HG03060 (cell line): Measurements from ENCODE around the gene ZMYM4.

ENCODE experiments used
- ATAC-seq: cut with Tn5 transposase; IDR thresholded peaks from one replicate; pipeline ENCODE4 v1.9.1; 2021; ENCODE audit warnings: low read depth, moderate number of reproducible peaks; ENCODE audit not compliant: unreplicated experiment

The ZMYM4 gene

GRCh38 chr1:35270836-35271235 lies 2.3 kb downstream of the ZMYM4 start:
- no peak for ATAC-seq

- ATAC-seq: no peak
These were observed 5.7 kb downstream of the ZMYM4 start for GRCh38 chr1:35274197-35274596.

DNA sequence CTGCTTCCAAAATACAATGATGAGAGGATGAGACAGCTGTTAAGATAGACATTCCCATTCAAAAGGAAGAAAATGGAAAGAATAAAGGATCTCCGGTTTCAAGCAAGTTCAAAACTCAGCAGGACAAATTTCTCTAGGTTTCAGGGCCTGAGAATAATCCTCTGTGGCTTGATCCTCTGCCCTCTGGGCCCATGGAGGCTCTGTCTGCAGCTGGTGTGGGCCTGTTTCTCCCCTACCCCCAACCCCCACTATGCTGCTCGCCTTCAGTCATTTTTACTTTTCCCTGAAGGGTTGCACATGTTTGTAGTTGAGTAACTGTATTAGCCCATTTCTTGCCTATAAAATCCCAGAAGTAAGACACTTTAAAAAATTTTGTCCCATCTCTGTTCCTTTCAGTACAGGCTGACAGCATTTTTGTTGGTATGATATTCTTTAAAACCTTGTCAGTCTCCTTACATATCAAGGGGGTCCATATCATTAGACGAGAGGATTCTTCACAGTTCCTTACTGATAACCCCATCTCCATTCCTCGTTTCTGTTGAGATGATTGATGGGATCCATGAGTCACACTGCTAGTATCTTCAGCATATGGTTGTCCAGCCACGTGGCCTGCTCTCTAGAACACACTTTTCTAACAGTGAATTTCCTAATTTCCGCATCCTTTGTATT lies 10.5 kb downstream of the ZMYM4 start:
- no peak for ATAC-seq

GRCh38 chr1:35279555-35279904 lies 11.0 kb downstream of the ZMYM4 start:
- no peak for ATAC-seq

DNA sequence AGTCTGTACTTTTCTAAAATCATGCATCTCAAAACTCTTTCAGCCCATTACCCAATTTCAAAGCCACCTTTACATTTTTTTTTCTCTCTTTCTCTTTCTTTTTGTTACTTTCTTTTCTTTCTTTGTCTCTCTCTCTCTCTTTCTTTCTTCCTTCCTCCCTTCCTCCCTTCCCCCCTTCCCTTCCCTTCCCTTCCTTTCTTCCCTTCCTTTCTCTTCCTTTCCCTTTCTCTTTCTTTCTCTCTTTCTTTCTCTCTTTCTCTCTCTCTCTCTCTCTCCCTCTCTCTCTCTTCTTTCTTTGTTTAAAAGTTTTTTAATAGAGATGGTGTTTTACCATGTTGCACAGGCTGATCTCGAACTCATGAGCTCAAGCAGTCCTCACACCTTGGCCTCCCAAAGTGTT lies 11.5 kb downstream of the ZMYM4 start:
- no peak for ATAC-seq

DNA sequence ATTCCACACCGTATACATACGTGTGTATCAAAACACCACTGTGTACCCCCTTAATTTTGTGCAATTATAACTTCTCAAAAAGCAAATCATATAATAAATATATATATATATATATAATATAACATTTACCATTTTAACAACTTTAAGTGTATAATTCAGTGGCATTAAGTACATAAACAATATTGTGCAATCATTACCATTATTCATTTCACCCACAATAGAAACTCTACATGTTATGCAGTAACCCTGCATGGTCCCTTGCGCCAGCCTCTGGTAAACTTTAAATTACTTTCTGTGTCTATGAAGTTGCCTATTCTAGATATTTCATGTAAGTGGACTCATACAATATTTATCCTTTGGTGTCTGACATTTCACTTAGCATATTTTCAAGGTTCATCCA lies 13.1 kb downstream of the ZMYM4 start:
- ATAC-seq: no peak

- no peak for ATAC-seq
These were observed 13.7 kb downstream of the ZMYM4 start for GRCh38 chr1:35282172-35282571.

DNA sequence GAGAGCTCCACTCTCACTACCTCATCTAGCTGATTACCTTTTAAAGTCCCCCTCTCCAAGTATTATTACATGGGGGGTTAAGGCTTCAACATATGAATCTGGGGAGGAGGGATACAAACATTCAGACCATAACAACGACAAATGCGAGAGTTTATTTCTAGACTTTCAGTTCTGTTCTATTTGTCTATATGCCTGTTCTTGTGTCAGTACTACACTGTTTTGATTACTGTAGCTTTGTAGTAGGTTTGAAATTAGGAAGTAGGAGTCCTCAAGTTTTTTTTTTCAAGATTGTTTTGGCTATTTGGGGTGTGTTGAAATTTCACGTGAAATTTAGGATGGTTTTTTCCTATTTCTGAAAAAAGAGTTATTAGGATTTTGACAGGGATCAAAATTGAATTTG lies 16.3 kb downstream of the ZMYM4 start:
- ATAC-seq: no peak

DNA sequence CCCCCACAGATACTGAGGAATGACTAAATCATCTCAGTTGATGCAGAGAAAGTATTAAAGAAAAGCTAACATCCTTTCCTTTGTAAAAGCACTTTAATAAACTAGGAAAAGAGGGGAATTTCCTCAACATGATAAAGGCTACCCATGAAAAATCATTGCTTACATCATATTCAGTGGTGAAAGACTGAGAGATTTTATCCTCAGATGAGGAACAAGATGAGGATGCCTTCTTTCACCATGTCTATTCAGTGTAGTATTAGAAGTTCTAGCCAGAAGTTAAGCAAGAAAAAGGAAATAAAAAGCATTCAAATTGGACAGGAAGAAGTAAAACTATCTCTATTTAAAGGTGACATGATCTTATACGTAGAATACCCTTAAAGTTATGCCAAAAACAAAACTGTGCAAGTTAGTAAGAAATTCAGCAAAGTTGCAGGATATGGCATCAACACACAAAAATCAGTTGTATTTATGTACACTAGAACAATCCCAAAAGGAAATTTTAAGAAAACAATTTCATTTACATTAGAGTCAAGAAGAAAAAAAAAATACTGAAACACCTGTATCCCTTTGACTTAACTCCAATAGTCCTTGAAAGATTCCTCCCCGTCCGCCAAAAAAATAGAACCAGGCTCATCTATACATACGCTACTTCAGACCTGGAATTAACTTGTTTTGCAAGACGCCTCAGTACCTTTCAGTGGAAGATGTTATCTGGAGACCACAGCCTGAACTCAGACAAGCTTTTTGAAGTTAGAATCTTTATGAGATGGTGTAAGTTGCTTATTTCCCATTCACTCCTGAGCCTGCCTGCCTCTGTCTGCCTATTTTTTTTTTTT lies 17.5 kb downstream of the ZMYM4 start:
- ATAC-seq: no peak

GRCh38 chr1:35287807-35288640 lies 19.5 kb downstream of the ZMYM4 start:
- no peak for ATAC-seq

- ATAC-seq: no peak
These were observed 20.3 kb downstream of the ZMYM4 start for GRCh38 chr1:35288761-35289160.

DNA sequence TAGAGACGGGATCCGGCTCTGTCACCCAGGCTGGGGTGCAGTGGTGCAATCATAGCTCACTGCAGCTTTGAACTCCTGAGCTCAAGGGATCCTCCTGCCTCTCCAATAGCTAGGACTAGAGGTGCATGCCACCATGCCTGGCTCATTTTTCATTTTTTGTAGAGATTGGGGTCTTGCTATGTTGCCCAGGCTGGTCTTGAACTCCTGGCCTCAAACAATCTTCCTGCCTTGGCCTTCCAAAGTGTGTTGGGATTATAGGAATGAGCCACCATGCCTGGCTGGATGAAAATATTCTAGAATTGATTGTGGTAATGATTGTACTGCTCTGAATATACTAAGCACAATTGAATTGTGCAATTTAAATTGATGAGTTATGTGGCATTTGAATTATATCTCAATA lies 21.9 kb downstream of the ZMYM4 start:
- no peak for ATAC-seq

GRCh38 chr1:35294809-35295208 lies 26.3 kb downstream of the ZMYM4 start:
- ATAC-seq: no peak

DNA sequence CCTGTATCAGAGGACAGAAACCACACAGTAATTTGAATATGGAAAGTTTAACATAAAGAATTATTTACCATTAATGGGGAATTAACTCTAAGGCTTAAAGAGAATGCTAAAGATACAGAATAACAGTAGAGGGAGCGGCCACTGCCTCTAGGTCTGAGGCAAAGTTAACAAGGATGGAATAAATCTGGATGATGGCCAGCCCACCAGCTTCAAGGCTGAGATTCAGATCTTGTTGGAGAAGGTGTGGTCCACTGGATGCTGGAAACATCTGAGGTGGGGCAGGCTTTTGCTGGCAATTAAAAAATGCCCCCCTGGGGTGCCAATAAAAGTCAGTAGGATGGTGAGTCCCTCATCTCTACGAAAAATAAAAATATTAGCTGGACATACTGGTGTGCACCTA lies 29.4 kb downstream of the ZMYM4 start:
- no peak for ATAC-seq

DNA sequence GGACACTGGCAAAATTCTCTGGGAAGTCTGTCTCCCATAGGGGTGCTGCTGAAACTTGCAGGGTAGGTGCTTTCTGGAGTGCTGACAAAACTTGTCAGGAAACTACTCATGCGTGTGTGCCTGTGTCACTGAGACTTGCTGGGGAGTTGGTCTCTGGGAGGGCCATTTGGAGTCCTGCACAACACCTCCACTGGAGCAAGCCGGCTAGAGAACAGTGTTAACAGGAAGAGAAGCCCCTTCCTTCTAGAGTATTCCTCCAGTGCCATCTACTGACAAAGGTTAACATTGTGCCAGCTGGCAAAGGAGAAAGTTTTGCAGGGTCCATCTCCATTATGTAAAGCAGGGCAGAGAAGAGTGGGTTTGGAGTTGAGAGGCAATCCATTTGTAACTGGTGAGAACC lies 30.0 kb downstream of the ZMYM4 start:
- no peak for ATAC-seq

- no peak for ATAC-seq
These were observed 31.9 kb downstream of the ZMYM4 start for GRCh38 chr1:35300376-35300775.

DNA sequence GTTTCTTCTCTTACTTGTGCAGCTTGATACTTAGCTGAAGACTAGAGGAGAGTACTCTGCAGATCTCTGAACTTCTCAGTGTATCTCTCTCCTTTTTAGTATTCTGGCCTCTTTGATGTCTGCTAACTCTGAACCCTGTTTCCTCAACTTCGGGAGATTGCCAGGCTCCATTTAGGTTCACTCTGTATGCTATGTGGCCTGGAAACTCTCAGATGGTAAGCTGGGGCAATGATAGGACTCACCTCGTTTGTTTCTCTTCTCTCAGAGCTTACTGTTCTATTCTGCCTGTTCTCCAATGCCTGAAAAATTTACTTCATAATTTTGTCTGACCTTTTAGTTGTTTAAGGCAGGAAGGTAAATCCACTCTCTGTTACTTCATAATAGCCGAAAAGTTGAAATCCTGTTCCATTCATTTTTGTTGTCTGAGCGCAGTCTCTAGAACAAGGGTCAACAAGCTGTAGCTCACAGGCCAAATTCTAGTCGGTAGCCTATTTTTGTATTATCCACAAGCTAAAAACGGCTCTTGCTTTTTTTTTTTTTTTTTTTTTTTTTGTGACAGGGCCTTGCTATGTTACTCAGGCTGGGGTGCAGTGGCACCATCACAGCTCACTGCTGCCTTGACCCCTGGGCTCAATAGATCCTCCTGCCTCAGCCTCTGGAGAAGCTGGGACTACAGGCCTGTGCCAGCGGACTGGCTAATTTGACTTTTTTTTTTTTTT lies 33.3 kb downstream of the ZMYM4 start:
- no peak for ATAC-seq

DNA sequence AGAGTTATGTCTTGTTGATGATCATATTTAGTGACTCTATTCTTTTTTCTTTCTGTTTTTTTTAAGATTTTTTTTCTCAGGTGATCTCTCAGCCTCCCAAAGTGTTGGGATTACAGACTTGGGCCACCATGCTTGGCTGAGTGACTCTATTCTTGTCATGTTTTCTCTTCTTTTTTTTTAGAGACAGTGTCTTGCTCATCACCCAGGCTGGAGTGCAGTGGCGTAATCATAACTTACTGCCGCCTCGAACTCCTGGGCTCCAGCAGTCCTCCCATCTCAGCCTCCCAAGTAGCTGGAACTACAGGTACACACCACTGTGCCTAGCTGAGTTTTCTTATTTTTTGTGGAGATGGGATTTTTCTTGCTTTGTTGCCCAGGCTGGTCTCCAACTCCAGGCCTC lies 36.9 kb downstream of the ZMYM4 start:
- no peak for ATAC-seq

GRCh38 chr1:35315649-35316048 lies 47.1 kb downstream of the ZMYM4 start:
- no peak for ATAC-seq

DNA sequence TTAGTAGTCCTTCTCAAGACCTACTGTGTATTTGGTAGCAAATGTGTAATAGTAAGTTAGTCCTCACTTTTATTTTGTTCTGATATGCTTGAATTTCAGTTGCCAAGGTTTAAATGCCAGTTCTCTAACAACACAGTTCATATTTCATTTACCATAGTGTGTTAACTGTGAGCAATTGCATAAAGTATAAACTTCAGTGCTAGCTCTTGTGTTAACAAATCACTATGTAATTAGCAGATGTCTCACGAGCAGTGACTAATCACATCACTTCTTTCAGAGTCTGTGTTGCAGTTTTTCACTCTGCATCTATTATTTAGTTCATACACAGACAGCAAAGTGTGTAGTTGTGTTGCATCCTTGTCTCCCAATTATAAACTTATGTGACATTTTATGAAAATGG lies 47.8 kb downstream of the ZMYM4 start:
- ATAC-seq: no peak
